H1 (cell line): ENCODE measurements around the gene PTPRCAP. TPM values are rescaled to one million over a fixed set of nuclear protein-coding genes. Genes with fewer than 3 reads are reported as not detected.
A peak's percentile ranks its signal among the peaks of the same experiment; 100 is the strongest.

Source experiments
- CTCF ChIA-PET: fragments of 300-600 bp; sonication (Branson Sonifier 250); formaldehyde crosslinking; loops from one replicate; lab custom pipeline; 2021; ENCODE audit not compliant: partially characterized antibody; lab: Charles Lee
- POLR2A ChIA-PET: fragments of 300-600 bp; sonication (Branson Sonifier 250); formaldehyde crosslinking; loops from one replicate; lab custom pipeline; 2021; ENCODE audit warnings: inconsistent platforms; ENCODE audit not compliant: partially characterized antibody; lab: Charles Lee
- DNase-seq, 2 experiments: peaks; one replicate each; pipeline versions ENCODE4 v3.0.0 to v3.0.0-alpha.2; 2010 to 2022; ENCODE audit warnings: low spot score in 2 of 2, low read depth in 1 of 2, mixed read lengths in 1 of 2
- FAIRE-seq: peaks from 2 replicates; lab custom pipeline; 2011; peaks lifted over from hg19 to GRCh38; lab: Jason Lieb, UNC
- H2AFZ ChIP-seq: 2 replicates; pipeline ENCODE4 v1.8.1; 2012; ENCODE audit warnings: low read length, inconsistent platforms
- H2AK5ac ChIP-seq: 2 replicates; pipeline ENCODE4 v1.6.1; 2013; ENCODE audit warnings: low read depth, low read length
- H2BK120ac ChIP-seq: replicated peaks from 2 replicates; pipeline ENCODE3; 2013; ENCODE audit warnings: low read depth, low read length, inconsistent platforms
- H2BK12ac ChIP-seq: 2 replicates; pipeline ENCODE4 v1.6.1; 2013; ENCODE audit warnings: low read depth, low read length
- H2BK15ac ChIP-seq: 2 replicates; pipeline ENCODE4 v1.6.1; 2013; ENCODE audit warnings: low read length
- H2BK20ac ChIP-seq: 2 replicates; pipeline ENCODE4 v1.6.1; 2013; ENCODE audit warnings: low read length
- H2BK5ac ChIP-seq: 2 replicates; pipeline ENCODE4 v1.6.1; 2013; ENCODE audit warnings: low read depth, low read length
- H3K14ac ChIP-seq: 2 replicates; pipeline ENCODE4 v1.6.1; 2013; ENCODE audit warnings: inconsistent platforms; ENCODE audit not compliant: insufficient read length
- H3K18ac ChIP-seq: 2 replicates; pipeline ENCODE4 v1.6.1; 2013; ENCODE audit warnings: low read length; ENCODE audit errors: extremely low read depth
- H3K23ac ChIP-seq: 2 replicates; pipeline ENCODE4 v1.6.1; 2013; ENCODE audit warnings: inconsistent platforms; ENCODE audit not compliant: insufficient read length
- H3K23me2 ChIP-seq: 2 replicates; pipeline ENCODE4 v1.6.1; 2013; ENCODE audit warnings: low read depth, low read length
- H3K27ac ChIP-seq: 2 replicates; pipeline ENCODE4 v1.6.1; 2011; ENCODE audit warnings: low read depth, low read length, inconsistent platforms
- H3K27me3 ChIP-seq, 4 experiments: replicated peaks in 1 of 4; 1 replicate in 1 of 4; 2 replicates in 3 of 4; pipeline versions ENCODE4 v1.6.1 to v1.8.1; 2011 to 2013; ENCODE audit warnings: low read length in 3 of 4, mild to moderate bottlenecking in 3 of 4, inconsistent platforms in 2 of 4, mixed read lengths in 2 of 4, moderate library complexity in 1 of 4; ENCODE audit not compliant: control insufficient read depth in 3 of 4, insufficient read depth in 3 of 4; ENCODE audit errors: extremely low read depth in 1 of 4
- H3K36me3 ChIP-seq, 4 experiments: 2 replicates each; pipeline versions ENCODE4 v1.6.1 to v1.8.1; 2011 to 2013; ENCODE audit warnings: mild to moderate bottlenecking in 4 of 4, low read length in 3 of 4, moderate library complexity in 2 of 4, control low read depth in 1 of 4, inconsistent platforms in 1 of 4; ENCODE audit not compliant: insufficient read depth in 4 of 4, control insufficient read depth in 2 of 4
- H3K4ac ChIP-seq: replicated peaks from 2 replicates; pipeline ENCODE3; 2013; ENCODE audit warnings: low read length, low read depth, mixed read lengths, inconsistent platforms; ENCODE audit not compliant: insufficient read length
- H3K4me1 ChIP-seq, 4 experiments: replicated peaks in 1 of 4; 1 replicate in 1 of 4; 2 replicates in 3 of 4; pipeline versions ENCODE4 v1.6.1 to v1.8.1; 2011 to 2013; ENCODE audit warnings: low read length in 3 of 4, inconsistent platforms in 2 of 4, mixed read lengths in 1 of 4; ENCODE audit not compliant: insufficient read depth in 4 of 4, control insufficient read depth in 3 of 4
- H3K4me2 ChIP-seq, 2 experiments: 2 replicates each; pipeline versions ENCODE4 v1.6.1 to v1.8.1; 2011 to 2013; ENCODE audit warnings: low read depth in 2 of 2, low read length in 2 of 2, control low read depth in 1 of 2, inconsistent platforms in 1 of 2, mild to moderate bottlenecking in 1 of 2; ENCODE audit not compliant: insufficient read depth in 1 of 2
- H3K4me3 ChIP-seq, 4 experiments: fragments of 200-600, 300-600 bp in 1 of 4; sonication (generic), shearing (Covaris generic), sonication (Bioruptor Twin) in 1 of 4; 2 replicates each; pipeline versions ENCODE4 v1.5.1 to v1.8.1; 2011 to 2016; ENCODE audit warnings: low read length in 4 of 4, low read depth in 3 of 4, control low read depth in 2 of 4, inconsistent platforms in 2 of 4, mild to moderate bottlenecking in 2 of 4, mixed read lengths in 1 of 4, moderate library complexity in 1 of 4; ENCODE audit not compliant: insufficient read depth in 2 of 4; ENCODE audit errors: extremely low read depth in 1 of 4
- H3K56ac ChIP-seq: replicated peaks from 2 replicates; pipeline ENCODE3; 2013; ENCODE audit warnings: low read depth, mild to moderate bottlenecking, mixed read lengths, low read length, inconsistent platforms; ENCODE audit not compliant: insufficient read length
- H3K79me1 ChIP-seq: 2 replicates; pipeline ENCODE4 v1.6.1; 2013; ENCODE audit warnings: low read depth, low read length, control low read depth
- H3K79me2 ChIP-seq, 2 experiments: 2 replicates each; pipeline versions ENCODE4 v1.6.1 to v1.8.1; 2012 to 2013; ENCODE audit warnings: low read length in 2 of 2, mild to moderate bottlenecking in 2 of 2, inconsistent platforms in 1 of 2; ENCODE audit not compliant: insufficient read depth in 2 of 2, control insufficient read depth in 1 of 2
- H3K9ac ChIP-seq, 4 experiments: replicated peaks in 1 of 4; 1 replicate in 1 of 4; 2 replicates in 3 of 4; pipeline versions ENCODE4 v1.6.1 to v1.8.1; 2011 to 2013; ENCODE audit warnings: low read depth in 3 of 4, low read length in 3 of 4, control low read depth in 2 of 4, mild to moderate bottlenecking in 2 of 4, moderate library complexity in 2 of 4, inconsistent platforms in 1 of 4; ENCODE audit errors: extremely low read depth in 1 of 4
- H3K9me3 ChIP-seq, 2 experiments: 2 replicates each; pipeline versions ENCODE4 v1.6.1 to v1.8.1; 2012 to 2013; ENCODE audit warnings: mild to moderate bottlenecking in 2 of 2, moderate library complexity in 2 of 2, control low read depth in 1 of 2, inconsistent platforms in 1 of 2, low read depth in 1 of 2, low read length in 1 of 2, mixed read lengths in 1 of 2; ENCODE audit not compliant: insufficient read depth in 2 of 2
- H4K20me1 ChIP-seq, 2 experiments: replicated peaks in 1 of 2; 2 replicates each; pipeline versions ENCODE3 to v1.8.1; 2011 to 2013; ENCODE audit warnings: inconsistent platforms in 2 of 2, low read length in 2 of 2, mild to moderate bottlenecking in 1 of 2; ENCODE audit not compliant: insufficient read depth in 2 of 2, control insufficient read depth in 1 of 2
- H4K5ac ChIP-seq: 2 replicates; pipeline ENCODE4 v1.6.1; 2013; ENCODE audit warnings: low read length, low read depth, mixed read lengths, inconsistent platforms; ENCODE audit not compliant: insufficient read length
- H4K8ac ChIP-seq: 2 replicates; pipeline ENCODE4 v1.8.0; 2013; ENCODE audit warnings: mild to moderate bottlenecking, moderate library complexity, low read length, inconsistent platforms; ENCODE audit not compliant: insufficient read depth; ENCODE audit errors: extremely low read depth
- H4K91ac ChIP-seq: replicated peaks from 2 replicates; pipeline ENCODE3; 2013; ENCODE audit warnings: low read length, mixed read lengths, inconsistent platforms; ENCODE audit not compliant: insufficient read length
- BACH1 ChIP-seq: IDR thresholded peaks from 2 replicates; pipeline ENCODE4 v1.6.1; 2012; ENCODE audit warnings: low read length, improper control_type of control experiment
- POLR2A ChIP-seq, 2 experiments: IDR thresholded peaks; 1 replicate in 1 of 2; 2 replicates in 1 of 2; pipeline ENCODE4 v1.6.1; 2011; ENCODE audit warnings: low read depth in 2 of 2, low read length in 2 of 2, mild to moderate bottlenecking in 2 of 2; ENCODE audit errors: control extremely low read depth in 1 of 2
- WGBS, 2 experiments: shearing (Covaris generic) in 1 of 2; methylation state at CpG; one replicate each; pipeline versions ENCODE4 v1.1.6 to v1.1.7; 2013 to 2015; ENCODE audit warnings: low lambda C conversion rate in 2 of 2, mixed read lengths in 2 of 2, inconsistent platforms in 1 of 2, low coverage in 1 of 2, missing lambda C conversion rate in 1 of 2; ENCODE audit not compliant: insufficient replicate concordance in 2 of 2, insufficient coverage in 1 of 2, insufficient read length in 1 of 2; ENCODE audit errors: extremely low coverage in 1 of 2, missing lambda C conversion rate in 1 of 2; 5-methylcytosine and 5-hydroxymethylcytosine counted together
- polyA plus RNA-seq, 7 experiments: library from polyadenylated mRNA; depleted of rRNA in 3 of 7; stranded (reverse) in 5 of 7; unstranded in 2 of 7; fragments of >200 nt in 5 of 7; fragments of 200-250 nt in 2 of 7; gene quantifications; 1 replicate in 5 of 7; 2 replicates in 1 of 7; 4 replicates in 1 of 7; pipeline versions ENCODE4 v1.2.1 to v1.2.3, GENCODE V29; 2011 to 2013; ENCODE audit warnings: missing spikeins in 2 of 7, mixed read lengths in 2 of 7
- total RNA-seq: library from RNA; stranded (reverse); fragmentation: NEBNext Ultra II Directional; extraction: Animal tissue kit (Norgen Biotek cat#: 25700); gene quantifications from 2 replicates; pipeline ENCODE4 v1.2.1, GENCODE V29; 2021

The PTPRCAP gene
- total and polyA plus RNA-seq, 2 of the 8 experiments (the other 6 are each of a cell fraction or from before 2014, with no cell fraction given): 0.78 to 6.7 TPM

- Histone ChIP-seq H2BK120ac (no peak overlapping the region), H3K56ac (no peak overlapping the region), H3K9ac (no peak overlapping the region), H3K4me1 (peaks cover 0 to 11% (median 4%) of the 10 kb centered on the region in 4 experiments; a peak in 5 of 7 replicates), H3K79me1 (peaks cover 3% of the 10 kb centered on the region), H3K4me3 (no peak overlapping the region), H2AK5ac (no peak overlapping the region), H3K79me2 (peaks cover 0 to 10% of the 10 kb centered on the region in 2 experiments; a peak in 2 of 4 replicates), H3K14ac (no peak overlapping the region), H4K8ac (peak overlapping the region; percentile 46; the same call in 1 of the 2 replicates), H3K27me3 (no peaks in the 10 kb centered on the region), H2BK20ac (no peak overlapping the region), H3K9me3 (no peaks in the 10 kb centered on the region), H3K23ac (no peak overlapping the region), H4K5ac (no peak overlapping the region), H3K27ac (no peak overlapping the region), H3K36me3 (peaks cover 6 to 21% (median 18%) of the 10 kb centered on the region in 4 experiments; a peak in 6 of 8 replicates), H4K20me1 (peaks cover 0 to 13% of the 10 kb centered on the region in 2 experiments), H3K23me2 (peaks cover 4% of the 10 kb centered on the region; the same call in 1 of the 2 replicates), H3K4ac (no peak overlapping the region), H2BK15ac (no peak overlapping the region), H2AFZ (no peak overlapping the region), H3K18ac (no peak overlapping the region), H3K4me2 (no peak overlapping the region), H4K91ac (peak overlapping the region; percentile 40), H2BK5ac (peak overlapping the region; percentile 35; the same call in 1 of the 2 replicates), H2BK12ac (no peak overlapping the region)
- DNase-seq: no peak
- no peak for FAIRE-seq
- WGBS, 2 experiments: 93% methylated on average over 26 of the region's 31 CpGs; no CpG with 5 or more reads in 1 of the 2 experiments
- ChIA-PET CTCF (interaction anchor here (1.4 to 34.8 kb wide), 2 partner anchors 25 to 41 kb away, joined by 3 to 1305 read pairs; partner anchors contain the start of gene POLD4), POLR2A (interaction anchor here (1.4 to 4.3 kb wide), 8 partner anchors 12 to 69 kb away, joined by 3 to 25 read pairs (median 6); partner anchors contain the start of genes CARNS1 and PTPRCAP)
- no peak for TF ChIP-seq BACH1
- peak in 1 of 2 experiments; percentile 10; a peak in 1 of 3 replicates for TF ChIP-seq POLR2A (IDR thresholded peaks at IDR 0.05; ENCODE audit: control extremely low read depth in 1 of 2, low read depth in 2 of 2, low read length in 2 of 2)
Observed at GRCh38 chr11:67398661-67399563, 38.6 kb downstream of the PTPRCAP start.
